ENCODE results near the gene TMSB4Y.
A peak's percentile ranks its signal among the peaks of the same experiment; 100 is the strongest.

Gene TMSB4Y

GRCh38 chrY:13703568-13703968 lies at the start of gene TMSB4Y:
Gene TMSB4Y, plus strand, starts transcription at chrY:13703899.
- peak in 1 of 3 experiments; percentile 18 for DNase-seq (ENCODE audit: low read depth in 2 of 3, low spot score in 2 of 3)

GRCh38 chrY:13664162-13664561 lies 39.5 kb upstream of the TMSB4Y start:
- no peak for DNase-seq (ENCODE audit: low read depth in 2 of 3, low spot score in 2 of 3)

GRCh38 chrY:13671122-13671521 lies 32.6 kb upstream of the TMSB4Y start:
- DNase-seq (ENCODE audit: low read depth in 2 of 3, low spot score in 2 of 3), result no peak

- no peak for DNase-seq (ENCODE audit: low read depth in 2 of 3, low spot score in 2 of 3)
Measured at GRCh38 chrY:13702276-13702675, 1.4 kb upstream of the TMSB4Y start.

- peak in 1 of 3 experiments; percentile 2 for DNase-seq (ENCODE audit: low read depth in 2 of 3, low spot score in 2 of 3)
Measured at GRCh38 chrY:13704121-13704930, 627 bp downstream of the TMSB4Y start.

GRCh38 chrY:13705197-13705596 lies 1.5 kb downstream of the TMSB4Y start:
- no peak for DNase-seq (ENCODE audit: low read depth in 2 of 3, low spot score in 2 of 3)

- DNase-seq (ENCODE audit: low read depth in 2 of 3, low spot score in 2 of 3), result no peak
Measured at GRCh38 chrY:13708038-13708437, 4.3 kb downstream of the TMSB4Y start.

GRCh38 chrY:13718996-13719395 lies 15.3 kb downstream of the TMSB4Y start:
- no peak for DNase-seq (ENCODE audit: low read depth in 2 of 3, low spot score in 2 of 3)

- no peak for DNase-seq (ENCODE audit: low read depth in 2 of 3, low spot score in 2 of 3)
Measured at GRCh38 chrY:13729517-13729916, 25.8 kb downstream of the TMSB4Y start.

- no peak for DNase-seq (ENCODE audit: low read depth in 2 of 3, low spot score in 2 of 3)
Measured at GRCh38 chrY:13738618-13739017, 34.9 kb downstream of the TMSB4Y start.

- no peak for DNase-seq (ENCODE audit: low read depth in 2 of 3, low spot score in 2 of 3)
Measured at GRCh38 chrY:13751289-13752071, 47.8 kb downstream of the TMSB4Y start.

GRCh38 chrY:13754661-13755060 lies 51.0 kb downstream of the TMSB4Y start:
- DNase-seq (ENCODE audit: low read depth in 2 of 3, low spot score in 2 of 3), result no peak

All from activated CD8-positive, alpha-beta memory T cell treated with anti-CD3 and anti-CD28 coated beads for 48 hours (primary cell).